GM21528 (cell line): Measurements from ENCODE around the gene TLCD3B.

Experiments
- ATAC-seq: cut with Tn5 transposase; IDR thresholded peaks from one replicate; pipeline ENCODE4 v1.9.1; 2021; ENCODE audit warnings: mild to moderate bottlenecking, moderate library complexity; ENCODE audit not compliant: unreplicated experiment, low FRiP score

TLCD3B gene, protein sequence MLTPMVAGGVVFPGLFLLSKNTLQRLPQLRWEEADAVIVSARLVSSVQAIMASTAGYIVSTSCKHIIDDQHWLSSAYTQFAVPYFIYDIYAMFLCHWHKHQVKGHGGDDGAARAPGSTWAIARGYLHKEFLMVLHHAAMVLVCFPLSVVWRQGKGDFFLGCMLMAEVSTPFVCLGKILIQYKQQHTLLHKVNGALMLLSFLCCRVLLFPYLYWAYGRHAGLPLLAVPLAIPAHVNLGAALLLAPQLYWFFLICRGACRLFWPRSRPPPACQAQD

DNA sequence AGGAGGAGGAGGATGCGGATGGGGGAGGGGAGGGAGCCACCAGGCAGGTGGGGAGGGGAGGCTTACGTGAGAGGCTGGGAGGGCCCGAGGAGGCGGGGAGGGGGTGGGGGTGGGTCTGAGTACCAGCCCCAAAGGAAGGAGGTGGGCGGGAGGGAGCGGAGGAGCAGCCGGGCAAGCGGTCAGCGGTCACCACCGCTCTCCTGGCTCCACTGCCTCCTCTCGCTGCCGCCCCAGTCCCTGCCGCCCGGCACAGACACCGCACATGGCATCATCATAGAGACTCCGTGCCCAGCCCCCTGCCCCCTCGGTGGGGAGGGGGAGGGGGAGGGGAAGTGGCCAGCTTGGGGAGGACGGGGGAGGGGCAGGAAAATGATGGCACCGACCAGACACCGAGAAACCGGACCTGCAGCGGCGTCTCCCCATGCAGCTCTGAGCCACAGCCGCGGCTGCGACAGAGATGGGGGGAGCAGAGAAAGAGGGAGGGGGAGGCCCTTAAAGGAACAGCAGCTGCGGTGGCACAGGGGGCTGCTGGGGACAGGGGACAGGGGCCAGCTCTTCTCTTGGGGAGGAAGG is at the start of gene TLCD3B:
Gene TLCD3B (minus strand): TSS at position 431 of the 573 bp plus-strand sequence. CDS start 744 bp downstream, outside the sequence.
- ATAC-seq = no peak

GRCh38 chr16:30079480-30079879 is 48.4 kb upstream of the TLCD3B start:
- ATAC-seq = no peak

GRCh38 chr16:30078744-30079143 is 47.7 kb upstream of the TLCD3B start:
- ATAC-seq = no peak

DNA sequence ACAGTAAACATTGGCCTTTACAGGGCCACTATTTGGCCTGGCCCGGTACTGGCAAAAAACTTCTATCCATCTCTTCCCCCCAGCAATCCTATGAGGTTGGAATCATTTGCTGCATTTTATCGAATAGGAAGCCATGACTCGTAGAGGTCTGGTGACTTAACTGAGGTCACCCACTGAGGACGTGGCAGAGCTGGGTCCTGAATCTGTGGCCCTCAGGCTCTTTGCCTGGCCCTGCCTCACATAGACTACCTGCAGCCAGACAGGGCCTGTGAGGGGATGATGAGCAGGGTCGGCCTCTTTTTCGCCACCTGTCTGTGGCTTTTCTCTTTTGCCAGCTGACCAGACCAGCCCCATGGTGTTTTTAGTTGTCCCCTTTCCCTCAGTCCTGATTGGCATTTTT is 46.6 kb upstream of the TLCD3B start:
- no peak for ATAC-seq

DNA sequence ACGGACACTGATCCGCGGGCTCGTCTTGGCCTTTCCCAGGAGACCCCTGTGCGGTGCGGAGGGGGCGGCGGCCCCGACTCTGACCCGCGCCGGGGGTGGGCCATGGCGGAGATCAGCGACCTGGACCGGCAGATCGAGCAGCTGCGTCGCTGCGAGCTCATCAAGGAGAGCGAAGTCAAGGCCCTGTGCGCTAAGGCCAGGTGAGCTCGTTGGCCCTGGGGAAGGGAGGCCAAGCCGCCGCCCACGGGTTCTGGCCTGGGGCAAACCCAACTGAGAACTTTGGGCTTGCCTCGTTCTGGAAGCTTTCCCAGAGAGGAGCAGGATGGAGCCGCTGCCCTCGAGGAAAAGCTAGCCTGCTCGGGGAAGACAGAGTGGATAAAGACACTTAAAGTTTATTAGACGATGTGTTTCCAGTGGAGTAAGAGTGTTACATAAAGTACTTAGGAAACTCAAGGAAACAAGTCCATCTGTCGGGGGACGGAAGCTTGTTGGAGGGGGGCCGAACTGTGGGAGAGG is 45.3 kb upstream of the TLCD3B start:
- peak; percentile 23 for ATAC-seq

- peak; percentile 55 for ATAC-seq
Observed at GRCh38 chr16:30075503-30076275, 44.6 kb upstream of the TLCD3B start, which contains the start of gene PPP4C. Gene PPP4C (plus strand): TSS chr16:30075994. CDS start chr16:30076378, 384 bp downstream.

- ATAC-seq = no peak
Observed at GRCh38 chr16:30070490-30070889, 39.4 kb upstream of the TLCD3B start.

- ATAC-seq = no peak
Observed at GRCh38 chr16:30069611-30070462, 38.8 kb upstream of the TLCD3B start.

DNA sequence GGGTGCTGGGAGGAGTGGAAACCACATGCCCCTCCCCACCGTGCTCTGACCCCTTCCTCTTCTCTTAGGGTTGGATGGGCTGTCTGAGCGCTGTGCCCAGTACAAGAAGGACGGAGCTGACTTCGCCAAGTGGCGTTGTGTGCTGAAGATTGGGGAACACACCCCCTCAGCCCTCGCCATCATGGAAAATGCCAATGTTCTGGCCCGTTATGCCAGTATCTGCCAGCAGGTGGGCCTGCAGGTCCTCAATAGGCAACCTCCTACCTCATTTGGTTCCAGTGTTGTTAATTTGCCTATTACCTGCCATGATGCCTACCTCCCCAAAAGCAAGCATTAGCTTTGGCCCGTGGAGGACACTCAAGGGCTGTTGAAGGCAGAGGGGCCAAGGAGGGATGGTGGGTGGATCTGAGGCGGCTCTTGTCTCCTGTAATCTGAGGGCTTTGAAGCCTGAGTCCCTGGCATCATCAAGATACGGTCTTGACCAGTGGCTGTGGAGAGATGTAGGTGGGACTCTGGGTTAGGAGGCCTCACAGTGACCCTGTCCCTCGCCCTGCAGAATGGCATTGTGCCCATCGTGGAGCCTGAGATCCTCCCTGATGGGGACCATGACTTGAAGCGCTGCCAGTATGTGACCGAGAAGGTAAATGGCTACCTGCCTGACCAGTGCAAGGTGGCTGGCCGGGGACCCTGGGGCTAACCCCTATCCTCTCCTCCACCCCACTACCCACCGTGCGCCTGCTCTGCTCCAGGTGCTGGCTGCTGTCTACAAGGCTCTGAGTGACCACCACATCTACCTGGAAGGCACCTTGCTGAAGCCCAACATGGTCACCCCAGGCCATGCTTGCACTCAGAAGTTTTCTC is 37.9 kb upstream of the TLCD3B start:
- no peak for ATAC-seq

GRCh38 chr16:30068333-30068732 is 37.3 kb upstream of the TLCD3B start:
- no peak for ATAC-seq

GRCh38 chr16:30067584-30067916 is 36.5 kb upstream of the TLCD3B start:
- ATAC-seq = no peak

- no peak for ATAC-seq
Observed at GRCh38 chr16:30066761-30067583, 35.9 kb upstream of the TLCD3B start.

DNA sequence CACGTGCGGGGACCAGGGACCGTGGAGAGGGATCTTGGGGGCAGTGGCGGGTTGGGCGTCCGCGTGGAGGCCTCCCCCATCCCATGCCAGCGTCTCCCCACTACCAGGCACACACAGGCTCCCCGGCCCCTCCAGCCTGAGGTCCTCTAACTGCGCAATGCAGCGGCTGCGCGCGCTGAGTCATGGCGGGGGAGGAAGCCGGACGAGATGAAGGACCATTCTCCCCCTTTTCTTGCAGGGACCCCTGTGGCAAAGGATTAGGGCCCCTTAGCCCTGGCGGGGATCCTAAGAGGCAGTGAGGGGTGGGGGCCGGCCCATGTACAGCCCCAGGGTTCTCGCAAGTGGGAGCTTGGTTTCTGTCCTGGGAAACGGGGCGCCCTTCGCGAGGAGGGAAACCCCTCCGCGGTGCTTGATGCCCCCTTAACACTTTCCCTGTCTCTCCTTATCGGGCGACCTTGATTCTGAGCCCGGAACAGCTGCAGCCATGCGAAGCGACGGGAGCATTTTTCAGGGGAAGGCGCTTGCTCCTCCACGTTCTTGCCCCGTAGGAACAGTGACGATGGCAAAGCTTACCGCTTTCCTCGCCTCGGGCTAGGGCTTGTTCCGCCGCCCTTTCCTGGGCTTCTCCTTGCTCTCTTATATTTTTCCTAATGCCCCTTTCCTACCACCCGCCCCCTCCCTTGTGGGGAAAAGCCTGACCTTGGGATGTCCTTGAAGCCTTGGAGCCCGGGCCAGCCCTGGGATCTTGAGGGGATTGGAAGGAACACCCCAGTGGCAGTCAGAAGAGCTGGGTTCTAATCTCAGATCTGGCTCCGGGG is 35.1 kb upstream of the TLCD3B start:
- ATAC-seq = peak; percentile 0

- ATAC-seq = peak; percentile 79
Observed at GRCh38 chr16:30065102-30065942, 34.3 kb upstream of the TLCD3B start, which contains the start of gene ALDOA. Gene ALDOA (plus strand): TSS chr16:30065760. CDS start chr16:30066898, 1,138 bp downstream.

- no peak for ATAC-seq
Observed at GRCh38 chr16:30064729-30065101, 33.6 kb upstream of the TLCD3B start.

- ATAC-seq = no peak
Observed at GRCh38 chr16:30063893-30064728, 33.0 kb upstream of the TLCD3B start.
